ENCODE data around the gene C1orf167. TPM values are rescaled to one million over a fixed set of nuclear protein-coding genes. Genes with fewer than 3 reads are reported as not detected.

The C1orf167 gene
- total and polyA plus RNA-seq, 2 donors (not counting 1 experiment from before 2014, with no cell fraction given), result not detected

- WGBS (ENCODE audit: insufficient coverage), result 84% methylated on average over 3 of the region's 6 CpGs
- intact Hi-C loops (cut with micrococcal nuclease), result no loop called here
- POLR2A ChIA-PET, result no interaction called here
Observed at GRCh38 chr1:11738783-11739182, 23.2 kb upstream of the C1orf167 start.

More at GRCh38 chr1:11738783-11739182, 23.2 kb upstream of the C1orf167 start:
- H3K27ac ChIP-seq (ENCODE audit: low read length in 2 of 2), result no peak overlapping the region
- no peaks in the 10 kb centered on the region for H3K36me3 ChIP-seq (replicated peaks in 1 of 2; ENCODE audit: control extremely low read depth in 1 of 2, control insufficient read depth in 1 of 2, extremely low read depth in 1 of 2, insufficient read depth in 2 of 2, low read length in 1 of 2)
- H3K4me2 ChIP-seq (replicated peaks; ENCODE audit: low read depth, low read length, poor library complexity, severe bottlenecking), result no peak overlapping the region
- Mint-ChIP-seq H3K27ac (no peak overlapping the region), H3K4me1 (peaks cover 42% of the 10 kb centered on the region), H3K27me3 (no peaks in the 10 kb centered on the region), H3K4me3 (no peak overlapping the region), H3K9me3 (ENCODE audit: insufficient read depth) (no peaks in the 10 kb centered on the region)
- H2AFZ ChIP-seq (ENCODE audit: insufficient read depth, low read depth, low read length, poor library complexity, severe bottlenecking), result no peak overlapping the region
- no peaks in the 10 kb centered on the region for H3K27me3 ChIP-seq (replicated peaks in 1 of 4; ENCODE audit: control extremely low read depth in 1 of 4, control insufficient read depth in 3 of 4, insufficient read depth in 4 of 4, low read length in 3 of 4)
- TF ChIP-seq EZH2 (IDR thresholded peaks at IDR 0.05; ENCODE audit: borderline replicate concordance, insufficient read depth, low read depth, low read length, poor library complexity, severe bottlenecking), result no peak
- TF ChIP-seq CTCF (IDR thresholded peaks at IDR 0.05), result no peak
- H3K4me1 ChIP-seq (ENCODE audit: control insufficient read depth in 2 of 2, insufficient read depth in 2 of 2, low read length in 2 of 2), result peaks cover 29 to 36% of the 10 kb centered on the region in 2 donors
- CTCF ChIA-PET, result no interaction called here
- ATAC-seq (ENCODE audit: low read depth), result no peak
- H3K4me3 ChIP-seq (ENCODE audit: control extremely low read depth in 1 of 5, extremely low read depth in 1 of 5, insufficient read depth in 1 of 5, low read depth in 2 of 5, low read length in 4 of 5), result no peak overlapping the region
- DNase-seq, result no peak
- H3K9me3 ChIP-seq (ENCODE audit: control extremely low read depth in 1 of 3, control insufficient read depth in 2 of 3, insufficient read depth in 1 of 3, low read length in 2 of 3), result no peaks in the 10 kb centered on the region
- H3K9ac ChIP-seq (ENCODE audit: low read length), result no peak overlapping the region
- H4K20me1 ChIP-seq (ENCODE audit: control insufficient read depth, insufficient read depth, low read length, poor library complexity, severe bottlenecking), result peaks cover 13% of the 10 kb centered on the region
- H3K79me2 ChIP-seq (ENCODE audit: control insufficient read depth, insufficient read depth, low read length), result peaks cover 28% of the 10 kb centered on the region
